ENCODE results near the gene SORCS3.
A peak's percentile ranks its signal among the peaks of the same experiment; 100 is the strongest.
"Not testable (repeated sequence)": the region's sequence is repeated elsewhere in the genome, so short reads cannot be mapped to it uniquely, and the experiment has no call there.

The SORCS3 gene

GRCh38 chr10:104690959-104691358, 49.9 kb downstream of the SORCS3 start:
- DNase-seq = no peak

DNA sequence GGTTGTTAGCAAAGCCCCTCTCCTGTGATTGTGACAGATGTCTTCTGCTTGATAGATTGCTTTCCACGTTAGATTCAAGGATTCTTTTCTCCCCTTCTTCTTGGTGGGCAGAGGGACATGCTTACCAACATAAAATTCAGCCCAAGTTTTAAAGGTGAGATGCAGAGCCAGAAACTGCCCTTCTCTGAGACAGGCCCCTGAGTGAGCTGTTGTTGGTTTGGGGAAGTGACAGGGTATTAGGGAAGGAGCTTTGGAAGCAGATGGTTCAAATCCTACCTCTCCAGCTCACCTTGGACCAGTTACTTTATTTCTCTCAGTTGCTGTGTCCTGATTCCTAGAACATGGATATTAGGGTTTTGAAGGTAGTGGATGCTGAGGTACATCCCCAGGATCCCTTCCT, 53.0 kb downstream of the SORCS3 start:
- DNase-seq = no peak

- not testable (repeated sequence) for DNase-seq
Observed at GRCh38 chr10:104703262-104703661, 62.2 kb downstream of the SORCS3 start.

DNA sequence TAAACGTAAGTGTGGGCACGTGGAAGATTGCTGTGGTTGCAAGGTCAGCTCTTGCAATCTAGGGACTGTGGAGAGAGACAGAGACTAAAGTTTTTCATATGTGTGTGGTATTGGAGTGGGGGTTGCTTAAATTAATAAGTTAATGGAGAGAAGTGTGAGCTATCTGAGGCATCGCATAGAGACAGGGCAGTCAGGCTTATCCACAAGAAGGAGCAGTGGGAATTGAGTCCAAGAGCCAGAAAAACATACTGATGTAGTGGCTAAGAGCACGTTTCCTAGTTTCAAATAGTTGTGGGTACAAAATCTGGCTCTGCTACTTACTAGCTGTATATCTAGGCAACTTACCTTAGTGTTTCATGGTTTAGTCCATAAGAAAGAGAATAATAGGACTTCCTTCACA, 65.8 kb downstream of the SORCS3 start:
- no peak for DNase-seq

DNA sequence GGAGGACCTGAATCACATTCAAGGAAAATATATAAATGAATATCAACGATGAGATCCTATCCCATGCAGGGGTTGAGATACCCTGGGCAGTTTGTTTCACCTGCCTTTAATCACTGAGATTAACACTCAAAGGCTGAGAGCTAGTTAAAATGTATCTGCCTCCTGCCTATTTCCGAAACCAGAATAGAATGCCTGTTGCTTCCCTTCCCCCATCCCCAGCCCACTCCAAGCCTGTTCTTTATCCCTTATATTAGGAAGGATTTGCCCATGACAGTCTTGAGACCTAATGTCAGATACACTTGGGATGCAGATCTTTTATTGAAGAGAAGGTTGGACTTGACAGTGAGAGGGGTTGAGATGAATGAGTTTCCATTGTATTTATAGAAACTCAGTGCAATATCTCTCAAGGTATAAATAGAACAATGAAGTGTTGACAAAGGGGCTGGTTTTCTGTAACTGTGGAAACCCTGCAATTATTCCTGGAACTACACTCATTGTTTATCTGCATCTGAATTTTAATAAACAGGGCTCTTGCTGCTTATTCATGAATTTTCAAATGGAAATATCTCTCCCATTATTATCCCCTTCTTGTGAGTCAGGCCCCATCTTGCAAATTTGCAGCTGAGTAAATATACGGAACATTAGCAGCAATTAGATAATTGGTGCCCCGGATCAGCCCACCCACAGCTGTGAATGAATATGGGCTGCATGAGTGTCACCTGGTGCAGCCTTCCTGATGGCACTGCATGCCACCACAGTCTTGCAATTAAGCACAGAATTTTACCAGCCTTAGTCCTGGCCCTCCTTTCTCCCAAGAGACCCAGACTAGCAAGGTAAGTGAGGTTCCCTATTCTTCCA, 66.7 kb downstream of the SORCS3 start:
- no peak for DNase-seq

DNA sequence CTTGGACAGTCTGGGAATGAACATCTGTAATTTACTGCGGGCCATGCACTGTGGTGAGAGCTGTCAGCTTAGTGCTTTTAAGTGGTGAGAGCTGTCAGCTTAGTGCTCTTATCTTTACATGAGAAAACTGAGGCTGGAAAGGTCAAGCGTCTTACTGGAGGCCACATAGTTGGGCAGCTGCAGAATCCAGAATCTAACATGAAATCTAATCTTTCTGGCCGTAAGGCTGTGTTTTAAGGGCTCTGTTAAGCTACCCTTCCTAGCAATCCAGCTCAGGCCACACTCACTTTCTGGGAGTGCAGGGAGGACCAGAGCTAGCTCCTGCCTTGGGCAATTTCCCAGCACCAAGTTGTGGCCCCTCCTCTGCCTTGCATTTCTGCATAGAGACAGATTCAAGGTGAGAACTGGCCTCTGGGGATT, 70.2 kb downstream of the SORCS3 start:
- no peak for DNase-seq

DNA sequence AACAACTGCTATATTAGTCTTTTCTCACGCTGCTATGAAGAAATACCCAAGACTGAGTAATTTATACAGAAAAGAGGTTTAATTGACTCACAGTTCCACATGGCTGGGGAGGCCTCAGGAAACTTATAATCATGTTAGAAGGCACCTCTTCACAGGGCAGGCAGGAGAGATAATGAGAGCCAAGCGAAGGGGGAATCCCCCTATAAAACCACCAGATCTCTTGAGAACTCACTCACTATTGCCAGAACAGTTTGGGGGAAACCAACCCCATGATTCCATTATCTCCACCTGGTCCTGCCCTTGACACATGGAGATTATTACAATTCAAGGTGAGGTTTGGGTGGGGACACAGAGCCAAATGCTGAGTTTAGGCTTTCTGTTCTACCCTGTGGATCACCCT, 89.5 kb downstream of the SORCS3 start:
- peak; percentile 3 for DNase-seq

- DNase-seq = no peak
Observed at GRCh38 chr10:104731192-104731591, 90.1 kb downstream of the SORCS3 start.

DNA sequence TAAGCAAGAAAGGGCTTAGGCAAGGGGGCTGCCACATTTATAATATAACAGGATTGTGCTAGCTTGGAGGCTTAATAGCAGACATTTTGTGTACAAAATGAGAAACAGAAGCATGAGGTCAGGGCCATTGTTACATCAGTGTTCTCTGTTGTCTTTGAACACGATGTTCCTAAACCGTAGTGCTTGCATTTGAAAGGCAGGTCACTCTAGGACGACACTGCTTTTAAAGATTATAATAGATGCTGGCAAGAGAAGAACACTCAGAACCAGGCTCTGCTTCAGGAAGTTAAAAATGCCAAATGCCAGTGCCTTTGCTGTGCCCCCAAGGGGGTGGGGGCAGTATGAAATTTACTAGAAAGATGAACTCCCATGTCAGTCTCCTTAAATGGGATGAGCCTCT, 91.1 kb downstream of the SORCS3 start:
- DNase-seq = no peak

- DNase-seq = no peak
Observed at GRCh38 chr10:104734433-104734832, 93.3 kb downstream of the SORCS3 start.

DNA sequence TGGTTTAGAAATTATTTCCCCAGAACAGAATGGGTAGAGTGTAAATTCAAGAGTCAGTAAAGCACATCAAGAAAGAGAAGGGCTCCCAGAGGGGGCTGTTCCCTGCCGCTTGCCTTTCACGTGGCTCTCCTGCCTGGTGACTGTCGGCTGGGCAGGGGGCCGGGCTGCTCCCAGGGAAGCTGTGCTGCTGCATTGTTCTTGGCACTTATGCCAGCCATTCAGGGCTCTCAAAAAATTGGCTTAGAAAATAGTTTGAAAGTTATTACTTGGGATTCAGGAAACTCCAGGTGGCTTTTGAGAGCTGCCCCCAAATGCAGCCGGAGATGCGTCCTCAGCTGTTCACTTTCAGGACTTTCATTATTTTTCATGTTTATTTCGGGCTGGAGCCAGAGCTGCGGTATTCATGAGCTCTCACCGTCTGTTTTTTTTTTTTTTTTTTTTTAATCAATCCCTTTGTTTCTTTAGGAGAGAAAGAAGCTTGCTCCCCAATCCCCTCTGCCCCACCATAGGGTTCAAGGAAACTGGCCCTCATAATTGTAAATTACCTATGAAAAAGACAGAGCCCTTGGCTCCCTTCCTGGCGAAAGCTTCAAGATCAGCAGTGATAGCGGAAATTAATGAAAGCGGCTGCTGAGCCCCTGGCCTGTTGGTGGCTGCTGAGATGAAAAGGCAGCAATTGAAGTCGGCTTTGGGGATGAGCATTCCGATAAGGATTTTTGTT, 94.1 kb downstream of the SORCS3 start:
- DNase-seq = no peak

DNA sequence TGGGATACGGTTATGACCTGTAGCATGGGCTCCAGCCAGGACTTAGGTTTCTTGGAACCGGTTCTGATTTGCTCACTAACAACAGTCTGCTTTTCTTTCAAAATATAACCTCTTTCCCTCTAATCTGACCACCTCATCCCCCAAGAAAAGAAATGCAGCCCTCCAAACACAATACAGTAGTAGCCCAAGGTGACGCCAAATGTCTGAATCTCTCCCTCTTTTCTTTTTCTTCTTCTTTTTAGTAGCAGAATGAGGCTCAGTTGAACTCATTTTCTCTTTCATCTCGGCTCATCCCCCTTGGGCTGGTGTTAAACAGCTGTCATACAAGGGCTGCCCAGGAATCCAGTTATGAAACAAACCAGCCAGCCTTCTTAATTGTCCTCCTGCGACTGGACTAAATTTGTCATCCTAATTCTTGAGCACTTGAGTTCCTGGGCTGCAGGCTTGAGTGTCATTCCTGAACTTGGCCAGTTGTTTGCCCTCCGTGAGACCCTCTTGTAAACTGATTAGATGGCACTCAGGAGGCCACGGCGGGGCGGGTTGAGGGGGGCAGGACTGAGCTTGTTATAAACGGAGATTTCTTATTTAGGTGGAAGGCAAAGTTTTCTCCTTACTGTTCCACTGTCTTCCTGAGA, 94.8 kb downstream of the SORCS3 start:
- DNase-seq = no peak

- no peak for DNase-seq
Observed at GRCh38 chr10:104741127-104741526, 100.0 kb downstream of the SORCS3 start.

GRCh38 chr10:104744052-104744451, 103.0 kb downstream of the SORCS3 start:
- DNase-seq = no peak

GRCh38 chr10:104750291-104750690, 109.2 kb downstream of the SORCS3 start:
- DNase-seq = no peak

DNA sequence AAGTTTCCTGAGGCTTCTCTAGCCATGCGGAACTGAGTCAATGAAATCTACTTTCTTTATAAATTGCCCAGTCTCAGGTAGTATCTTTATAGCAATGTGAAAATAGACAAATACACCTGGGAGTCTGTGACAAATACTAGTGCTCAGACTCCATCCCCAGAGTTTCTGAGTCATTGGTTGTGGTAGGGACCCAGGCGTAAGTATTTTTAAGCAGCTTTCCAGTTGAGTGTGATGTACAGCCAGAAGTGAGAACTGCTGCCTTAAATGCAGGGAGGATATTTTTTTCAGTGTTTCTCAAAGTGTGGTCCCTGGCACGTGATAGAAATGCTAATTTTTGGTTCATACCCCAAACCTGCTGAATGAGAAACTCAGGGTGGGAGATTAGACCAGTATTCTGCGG, 121.7 kb downstream of the SORCS3 start:
- DNase-seq = no peak

DNA sequence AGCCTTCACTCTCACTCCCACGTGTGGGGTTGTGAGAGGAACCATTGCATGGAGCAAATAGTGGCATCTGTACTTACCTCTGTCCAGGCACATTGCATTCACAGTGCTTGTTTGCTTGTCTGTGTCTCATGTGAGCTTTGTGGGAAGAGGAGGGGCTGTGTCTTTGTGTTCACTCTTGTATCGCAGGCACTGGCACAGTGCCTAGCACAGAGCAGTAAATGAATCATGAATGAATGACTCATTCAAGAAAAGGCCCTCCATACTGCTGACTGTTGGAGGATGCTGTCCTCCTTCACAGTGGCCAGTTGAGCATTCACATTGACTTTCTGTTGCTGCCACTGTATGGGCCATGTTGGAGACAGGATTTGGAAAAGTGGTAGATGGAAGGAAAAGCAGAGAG, 125.3 kb downstream of the SORCS3 start:
- no peak for DNase-seq

DNA sequence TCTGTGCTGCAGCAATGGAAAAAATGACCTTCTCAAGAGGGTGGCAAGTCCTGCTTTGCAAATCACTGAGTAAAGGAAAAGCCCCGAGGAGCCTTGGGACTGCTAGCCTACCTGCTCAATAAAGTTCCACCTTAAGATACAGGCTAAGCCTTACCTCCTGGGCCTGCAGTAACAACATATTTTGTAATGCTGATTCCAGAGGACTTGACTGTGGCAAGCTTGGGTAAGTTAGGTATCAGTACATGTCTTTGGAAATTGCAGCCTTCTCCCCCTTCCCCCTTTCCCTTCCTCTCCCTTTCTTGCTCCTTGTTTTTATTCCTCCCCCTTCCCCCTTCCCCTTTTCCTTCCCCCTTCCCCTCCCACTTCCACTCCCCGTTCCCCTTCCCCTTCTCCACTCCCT, 126.2 kb downstream of the SORCS3 start:
- no peak for DNase-seq

DNA sequence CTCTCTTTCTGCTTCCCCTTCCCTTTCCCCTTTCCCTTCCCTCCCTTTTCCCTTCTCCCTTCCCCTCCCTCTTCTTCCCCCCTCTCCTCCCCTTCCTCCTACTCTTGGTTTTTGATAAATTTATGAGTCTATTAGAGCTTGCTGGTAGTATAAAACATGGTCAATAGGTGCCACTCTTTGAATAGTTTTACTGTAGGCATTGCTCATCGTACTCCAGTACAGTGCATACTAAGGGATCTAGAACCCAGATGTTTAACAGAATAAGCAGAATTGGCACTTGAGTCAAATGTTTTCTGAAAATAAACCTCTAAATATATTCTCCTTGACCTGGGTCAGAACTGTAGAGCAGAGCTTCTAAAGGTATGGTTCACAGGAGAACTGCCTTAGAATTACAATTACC, 126.7 kb downstream of the SORCS3 start:
- no peak for DNase-seq

GRCh38 chr10:104773105-104773504, 132.0 kb downstream of the SORCS3 start:
- no peak for DNase-seq

GRCh38 chr10:104774234-104774633, 133.1 kb downstream of the SORCS3 start:
- DNase-seq = no peak

- no peak for DNase-seq
Observed at GRCh38 chr10:104777086-104777799, 136.2 kb downstream of the SORCS3 start.

GRCh38 chr10:104778371-104778770, 137.3 kb downstream of the SORCS3 start:
- DNase-seq = no peak
